NCI-H1694 (cell line): ENCODE measurements around the gene ZSCAN4.

Experiments
- DNase-seq: peaks from one replicate; lab custom pipeline; 2025; lab: John Stamatoyannopoulos, UW

The ZSCAN4 gene

GRCh38 chr19:57682226-57682766 is 13.6 kb downstream of the ZSCAN4 start:
- no peak for DNase-seq

DNA sequence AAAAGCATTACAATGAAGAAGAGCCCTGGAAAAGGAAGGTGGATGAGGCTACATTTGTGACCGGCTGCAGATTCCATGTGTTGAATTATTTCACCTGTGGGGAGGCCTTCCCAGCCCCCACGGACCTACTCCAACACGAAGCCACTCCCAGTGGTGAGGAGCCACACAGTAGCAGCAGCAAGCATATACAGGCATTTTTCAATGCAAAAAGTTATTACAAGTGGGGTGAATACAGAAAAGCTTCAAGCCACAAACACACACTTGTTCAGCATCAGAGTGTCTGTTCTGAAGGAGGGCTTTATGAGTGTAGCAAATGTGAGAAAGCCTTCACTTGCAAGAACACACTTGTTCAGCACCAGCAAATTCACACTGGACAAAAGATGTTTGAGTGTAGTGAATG is 18.0 kb downstream of the ZSCAN4 start:
- DNase-seq, result no peak

- no peak for DNase-seq
Measured at GRCh38 chr19:57687363-57688010, 18.8 kb downstream of the ZSCAN4 start.

- no peak for DNase-seq
Measured at GRCh38 chr19:57688011-57688763, 19.5 kb downstream of the ZSCAN4 start.

GRCh38 chr19:57689750-57690149 is 21.0 kb downstream of the ZSCAN4 start:
- no peak for DNase-seq

- DNase-seq, result no peak
Measured at GRCh38 chr19:57701625-57702024, 32.9 kb downstream of the ZSCAN4 start.

- no peak for DNase-seq
Measured at GRCh38 chr19:57706346-57706745, 37.6 kb downstream of the ZSCAN4 start.

GRCh38 chr19:57708641-57709361 is 40.1 kb downstream of the ZSCAN4 start, which contains the start of gene ZNF154:
TSS of gene ZNF154 (minus strand) at chr19:57709204. CDS start at chr19:57708971, 233 bp downstream.
- no peak for DNase-seq

DNA sequence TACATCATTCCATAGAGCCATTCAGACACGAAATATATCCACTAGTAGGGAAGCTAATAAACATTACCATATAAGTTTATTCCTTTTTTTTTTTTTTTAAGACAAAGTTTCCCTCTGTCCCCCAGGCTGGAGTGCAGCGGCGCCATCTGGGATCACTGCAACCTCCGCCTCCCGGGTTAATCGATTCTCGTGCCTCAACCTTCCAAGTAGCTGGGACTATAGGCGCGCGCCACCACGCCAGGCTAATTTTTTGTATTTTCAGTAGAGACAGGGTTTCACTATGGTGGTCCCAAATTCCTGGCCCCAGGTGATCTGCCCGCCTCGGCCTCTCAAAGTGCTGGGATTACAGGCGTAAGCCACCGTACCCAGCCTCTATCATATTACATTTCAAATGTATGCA is 40.9 kb downstream of the ZSCAN4 start:
- DNase-seq, result no peak

DNA sequence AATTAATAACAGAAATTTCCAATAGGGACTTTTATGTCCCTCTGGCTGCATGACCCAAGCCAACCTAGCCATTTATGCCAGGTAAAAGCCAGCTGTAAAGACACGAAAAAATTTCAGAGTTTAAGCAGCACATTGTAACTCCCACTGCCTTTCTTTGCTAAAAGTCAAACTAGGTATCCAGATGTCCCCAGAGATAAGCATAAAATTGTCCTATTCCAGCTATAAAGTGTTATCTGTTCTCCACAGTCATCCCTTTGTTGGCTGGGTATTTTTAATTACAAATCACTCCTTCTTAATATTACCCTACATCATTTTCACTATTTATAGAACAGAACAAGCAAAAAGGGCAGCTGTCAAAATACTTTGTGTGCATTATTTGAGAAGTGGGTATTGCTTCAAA is 43.5 kb downstream of the ZSCAN4 start:
- no peak for DNase-seq

- no peak for DNase-seq
Measured at GRCh38 chr19:57719424-57719823, 50.7 kb downstream of the ZSCAN4 start.

GRCh38 chr19:57719901-57720519 is 51.3 kb downstream of the ZSCAN4 start:
- DNase-seq, result no peak

DNA sequence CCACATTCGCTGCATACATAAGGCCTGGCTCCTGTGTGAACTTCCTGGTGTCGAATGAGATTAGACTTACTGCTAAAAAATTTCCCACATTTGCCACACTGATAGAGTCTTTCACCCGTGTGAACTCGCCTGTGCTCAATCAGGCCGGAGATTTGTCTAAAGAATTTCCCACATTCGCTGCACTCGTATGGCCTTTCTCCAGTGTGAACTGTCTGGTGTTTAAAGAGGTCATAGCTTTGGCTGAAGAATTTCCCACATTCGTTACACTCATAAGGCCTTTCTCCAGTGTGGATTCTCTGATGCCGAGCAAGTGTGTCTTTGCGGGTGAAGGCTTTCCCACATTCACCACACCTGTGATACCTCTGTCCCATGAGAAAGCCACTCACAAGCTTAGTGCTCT is 52.1 kb downstream of the ZSCAN4 start:
- DNase-seq, result no peak
